Left ventricle myocardium inferior (tissue), 1 donor: ENCODE data around the gene BMP5. TPM values are rescaled to one million over a fixed set of nuclear protein-coding genes. Genes with fewer than 3 reads are reported as not detected.

ENCODE experiments used
- DNase-seq: peaks from one replicate; pipeline ENCODE4 v3.0.0-alpha.2; 2020
- H3K27ac ChIP-seq: fragments of 200-600 bp; replicated peaks from 2 replicates; pipeline ENCODE4 v1.8.0; 2021
- H3K27me3 ChIP-seq: fragments of 200-600 bp; 2 replicates; pipeline ENCODE4 v1.8.0; 2021; ENCODE audit warnings: low read depth
- H3K36me3 ChIP-seq: fragments of 200-600 bp; 2 replicates; pipeline ENCODE4 v1.8.0; 2021
- H3K4me1 ChIP-seq: fragments of 200-600 bp; 2 replicates; pipeline ENCODE4 v1.8.0; 2021
- H3K4me3 ChIP-seq: fragments of 200-600 bp; 2 replicates; pipeline ENCODE4 v1.8.0; 2021; ENCODE audit warnings: mild to moderate bottlenecking, moderate library complexity
- H3K9me3 ChIP-seq: fragments of 200-600 bp; replicated peaks from 2 replicates; pipeline ENCODE4 v1.8.0; 2021
- CTCF ChIP-seq: fragments of 200-600 bp; IDR thresholded peaks from 2 replicates; pipeline ENCODE4 v1.8.0; 2021; ENCODE audit warnings: antibody characterized with exemption, mild to moderate bottlenecking, borderline replicate concordance
- intact Hi-C: fragments of 100-400 bp; cut with micrococcal nuclease; formaldehyde crosslinking; loops from one replicate; pipeline ENCODE4 v1.11.0; 2022
- total RNA-seq: library from RNA; stranded (reverse); fragmentation: NEBNext Ultra II Directional; extraction: Animal tissue kit (Norgen Biotek cat#: 25700); gene quantifications from one replicate; pipeline ENCODE4 v1.2.1, GENCODE V29; 2021
- donor health status: DM: no; HTN: yes; CAD: no; lungs with severe emphysema.

Gene BMP5
- total RNA-seq, 1 donor from 2014 or later, result 0.93 TPM

DNA sequence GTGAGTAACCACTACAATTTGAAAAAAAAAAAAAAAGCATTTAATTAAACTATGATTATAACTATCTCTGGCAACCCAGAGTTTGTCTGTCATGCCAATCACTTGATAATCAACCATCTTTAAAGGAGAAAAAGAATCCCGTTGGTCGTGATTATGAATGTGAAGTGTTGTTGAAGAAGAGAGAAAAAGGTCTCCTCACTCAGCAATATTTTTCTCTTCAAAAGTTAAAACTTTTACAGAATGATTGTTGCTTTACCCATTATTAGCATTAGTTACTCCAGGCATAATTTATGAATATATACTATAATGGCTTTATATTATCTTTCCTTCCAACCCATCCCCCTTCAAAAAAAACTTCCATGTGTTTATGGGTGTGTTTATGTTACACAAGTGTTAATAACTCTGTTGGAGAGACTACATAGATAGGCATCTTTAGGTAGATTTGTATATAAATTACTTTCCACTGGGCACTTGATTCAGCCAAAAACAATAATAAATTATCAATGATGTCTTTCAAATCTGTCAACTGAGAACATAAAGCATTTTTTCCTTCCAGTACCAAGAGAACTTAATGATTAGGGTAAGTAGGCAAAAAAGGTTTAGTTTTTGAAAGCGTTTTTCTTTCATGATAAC is 5.1 kb downstream of the BMP5 start:
- no peaks in the 10 kb centered on the region for H3K36me3 ChIP-seq
- no peak for DNase-seq
- peak overlapping the region; percentile 21 for H3K27ac ChIP-seq
- intact Hi-C loops, result no loop called here
- peaks cover 8% of the 10 kb centered on the region for H3K27me3 ChIP-seq
- peak overlapping the region; percentile 51 for H3K4me3 ChIP-seq
- TF ChIP-seq CTCF, result no peak
- no peaks in the 10 kb centered on the region for H3K9me3 ChIP-seq
- H3K4me1 ChIP-seq, result no peaks in the 10 kb centered on the region

- Histone ChIP-seq H3K9me3 (no peaks in the 10 kb centered on the region), H3K4me1 (no peaks in the 10 kb centered on the region), H3K27ac (peak overlapping the region; percentile 21), H3K27me3 (peaks cover 6% of the 10 kb centered on the region), H3K36me3 (no peaks in the 10 kb centered on the region), H3K4me3 (peak overlapping the region; percentile 51)
- intact Hi-C loops, result no loop called here
- TF ChIP-seq CTCF, result no peak
- DNase-seq, result no peak
Observed at GRCh38 chr6:55869674-55870073, 5.7 kb downstream of the BMP5 start.

DNA sequence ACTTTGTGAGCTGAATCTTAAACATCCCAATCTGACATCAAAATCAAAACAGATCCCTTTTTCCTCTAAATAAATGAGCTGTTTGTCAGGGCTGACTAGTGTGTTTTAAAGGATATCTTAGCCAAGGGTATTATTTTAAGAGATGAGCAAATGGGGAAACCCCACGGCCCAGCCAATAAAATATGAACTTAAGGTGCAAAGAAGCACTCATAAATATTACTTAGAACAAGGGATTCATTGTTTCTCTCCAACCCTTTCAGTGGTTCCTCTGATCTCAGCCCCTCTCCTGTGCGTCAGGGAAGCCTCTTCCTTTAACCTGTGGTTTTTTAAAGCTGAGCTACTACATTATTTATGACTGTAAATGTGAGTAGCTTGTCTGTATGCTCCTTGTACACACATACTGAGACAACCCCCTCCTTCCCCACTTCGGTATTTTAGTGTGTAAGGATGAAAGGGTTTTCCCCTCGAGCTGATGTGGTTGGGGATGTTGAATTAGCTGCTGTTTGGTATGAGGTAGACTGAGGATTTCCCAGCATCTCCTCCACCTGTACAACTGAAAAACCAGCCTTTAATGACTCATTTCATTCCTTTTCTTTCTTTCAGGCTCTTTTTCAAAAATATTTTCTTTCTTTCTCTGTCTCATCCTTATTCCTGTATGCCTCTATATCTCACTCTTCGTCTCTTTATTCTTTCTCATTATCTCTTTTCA is 6.5 kb downstream of the BMP5 start:
- Histone ChIP-seq H3K36me3 (no peaks in the 10 kb centered on the region), H3K4me3 (peak overlapping the region; percentile 51), H3K4me1 (no peaks in the 10 kb centered on the region), H3K27ac (peak overlapping the region; percentile 13), H3K27me3 (no peaks in the 10 kb centered on the region), H3K9me3 (no peaks in the 10 kb centered on the region)
- no peak for DNase-seq
- intact Hi-C loops, result no loop called here
- TF ChIP-seq CTCF, result no peak

DNA sequence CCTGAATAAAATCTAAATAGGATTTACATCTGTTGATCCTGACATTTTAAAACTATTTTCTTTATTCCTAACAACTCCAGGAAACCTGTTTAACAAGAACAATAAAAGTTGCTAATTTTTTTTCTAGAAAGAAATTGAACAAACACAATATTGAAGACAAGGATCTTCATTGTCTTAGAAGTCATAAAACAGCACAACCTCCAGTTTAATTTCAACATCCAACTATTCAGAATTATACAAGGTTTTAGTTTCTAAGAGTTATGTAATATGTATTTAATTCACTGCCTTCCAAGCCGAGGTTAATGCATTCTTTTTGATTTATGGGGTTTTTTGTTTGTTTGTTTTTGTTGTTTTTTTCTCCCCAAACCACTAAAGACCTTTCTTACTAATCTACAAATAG is 7.2 kb downstream of the BMP5 start:
- Histone ChIP-seq H3K9me3 (no peaks in the 10 kb centered on the region), H3K36me3 (no peaks in the 10 kb centered on the region), H3K4me3 (peak overlapping the region; percentile 51), H3K27ac (peak overlapping the region; percentile 13), H3K27me3 (no peaks in the 10 kb centered on the region), H3K4me1 (no peaks in the 10 kb centered on the region)
- TF ChIP-seq CTCF, result no peak
- no peak for DNase-seq
- intact Hi-C loops, result no loop called here

GRCh38 chr6:55866128-55866527 is 9.3 kb downstream of the BMP5 start:
- Histone ChIP-seq H3K4me3 (no peak overlapping the region), H3K27me3 (no peaks in the 10 kb centered on the region), H3K36me3 (no peaks in the 10 kb centered on the region), H3K27ac (no peak overlapping the region), H3K4me1 (no peaks in the 10 kb centered on the region), H3K9me3 (no peaks in the 10 kb centered on the region)
- TF ChIP-seq CTCF, result no peak
- DNase-seq, result no peak
- intact Hi-C loops, result no loop called here
